Effector CD8-positive, alpha-beta T cell (primary cell): Measurements from ENCODE around the gene HSPB1.
"Not testable (repeated sequence)": the region's sequence is repeated elsewhere in the genome, so short reads cannot be mapped to it uniquely, and the experiment has no call there.

Experiments
- DNase-seq: peaks from one replicate; lab custom pipeline; 2025; lab: John Stamatoyannopoulos, UW

HSPB1 gene

GRCh38 chr7:76333511-76334101 is 31.1 kb downstream of the HSPB1 start:
- DNase-seq = no peak

- DNase-seq = no peak
Measured at GRCh38 chr7:76334320-76334967, 32.0 kb downstream of the HSPB1 start.

GRCh38 chr7:76335417-76335816 is 32.9 kb downstream of the HSPB1 start:
- not testable (repeated sequence) for DNase-seq

DNA sequence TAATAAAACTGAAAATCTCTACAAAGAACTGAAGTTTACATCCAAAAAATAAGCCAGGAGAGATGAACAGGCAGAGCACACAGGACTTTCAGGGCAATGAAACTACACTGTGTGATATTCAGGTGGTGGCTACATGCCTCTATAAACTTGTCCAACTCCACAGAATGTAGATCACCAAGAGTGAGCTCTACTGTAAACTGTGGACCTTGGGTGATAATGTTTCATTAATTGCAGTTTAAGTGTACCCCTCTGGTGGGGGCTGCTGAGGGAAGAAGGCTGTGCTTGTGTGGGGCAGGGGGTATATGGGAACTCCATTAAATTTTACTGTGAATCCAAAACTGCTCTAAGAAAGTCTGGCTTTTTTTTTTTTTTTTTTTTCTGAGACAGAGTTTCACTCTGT is 33.6 kb downstream of the HSPB1 start:
- no peak for DNase-seq

DNA sequence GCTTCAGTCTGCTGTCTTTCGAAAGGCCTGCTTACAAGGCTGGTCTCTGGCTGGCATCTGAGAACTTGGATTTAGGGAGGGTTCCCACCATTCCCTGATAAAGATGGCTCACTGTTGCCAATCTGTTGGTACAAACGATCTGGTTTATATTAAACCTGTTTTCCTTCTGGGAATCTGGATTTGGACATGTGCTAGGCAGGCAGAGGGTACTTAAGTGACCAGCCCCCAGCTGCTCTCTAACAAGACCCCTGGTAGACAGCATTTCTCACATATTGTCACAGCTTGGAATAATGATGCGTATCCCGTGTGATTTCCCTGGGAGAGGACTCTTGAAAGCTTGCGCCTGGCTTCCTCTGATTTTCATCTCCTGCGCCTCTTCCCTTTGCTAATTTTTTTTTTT is 34.7 kb downstream of the HSPB1 start:
- DNase-seq = no peak

- no peak for DNase-seq
Measured at GRCh38 chr7:76338298-76339084, 36.0 kb downstream of the HSPB1 start.

DNA sequence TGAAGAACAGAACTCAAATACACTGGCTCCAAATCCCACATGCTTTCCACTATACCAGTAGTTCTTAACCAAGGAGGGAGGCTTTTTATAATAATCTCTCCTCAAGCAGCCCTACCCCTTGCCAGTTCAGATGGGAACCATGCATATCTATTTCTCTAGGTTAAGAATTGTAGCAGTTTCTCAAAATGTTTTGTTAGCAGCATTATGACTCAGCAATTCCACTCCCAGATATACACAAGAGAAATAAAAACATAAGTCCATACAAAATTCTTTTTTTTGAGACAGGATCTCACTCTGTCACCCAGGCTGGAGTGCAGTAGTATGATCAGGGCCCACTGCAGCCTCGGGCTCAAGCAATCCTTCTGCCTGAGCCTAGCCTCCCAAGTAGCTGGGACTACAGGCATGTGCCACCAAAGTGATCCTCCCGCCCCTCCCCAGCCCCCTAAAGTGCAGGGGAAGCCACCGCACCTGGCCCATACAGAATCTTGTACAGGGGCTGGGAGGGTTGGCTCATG is 38.2 kb downstream of the HSPB1 start:
- no peak for DNase-seq

DNA sequence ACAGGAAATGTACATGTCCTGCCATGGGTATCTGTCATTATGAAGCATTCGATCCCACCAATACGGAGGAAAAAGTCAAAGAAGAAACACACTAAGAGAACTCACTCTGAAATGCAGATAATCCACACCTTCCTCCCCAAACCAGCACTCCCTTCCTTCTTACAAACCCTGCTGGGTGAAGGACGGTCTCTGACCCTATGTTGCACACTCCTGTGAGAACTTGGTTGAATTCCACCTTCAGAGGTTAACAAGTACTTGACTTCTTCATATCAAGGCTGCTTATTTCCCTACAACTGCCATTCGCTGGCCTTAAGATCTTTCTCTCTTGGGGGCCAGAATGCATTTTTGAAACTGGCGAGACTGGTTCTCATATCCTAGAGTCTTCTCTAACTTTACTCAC is 39.7 kb downstream of the HSPB1 start:
- no peak for DNase-seq

DNA sequence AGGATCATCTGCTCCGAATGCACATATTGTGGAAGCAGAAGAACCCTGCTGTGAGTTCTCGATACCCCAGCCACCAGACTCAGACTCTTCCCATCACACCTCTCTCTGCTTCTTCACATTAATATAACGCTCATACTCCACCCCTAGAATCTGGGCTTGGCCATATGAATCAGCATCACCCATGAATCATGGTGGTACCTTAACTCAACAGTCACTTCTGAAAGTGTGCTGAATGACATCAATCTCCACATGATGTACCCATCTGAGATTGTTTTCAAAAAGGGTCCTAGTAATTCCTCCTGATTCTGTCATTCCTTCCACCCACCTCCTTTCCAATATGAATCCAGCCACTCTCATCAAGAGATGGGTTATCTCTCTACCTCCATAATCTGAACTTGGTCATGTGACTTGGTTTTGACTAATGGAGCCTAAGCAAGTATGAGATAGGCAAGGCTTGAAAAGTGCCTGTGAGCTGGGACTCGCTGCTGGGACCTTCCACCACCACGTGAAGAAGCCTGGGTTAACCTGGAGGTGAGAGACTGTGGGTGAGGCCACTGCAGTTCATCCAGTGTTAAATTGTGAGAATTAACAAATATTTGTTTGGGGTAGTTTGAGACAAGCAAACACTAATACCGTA is 40.9 kb downstream of the HSPB1 start:
- no peak for DNase-seq

DNA sequence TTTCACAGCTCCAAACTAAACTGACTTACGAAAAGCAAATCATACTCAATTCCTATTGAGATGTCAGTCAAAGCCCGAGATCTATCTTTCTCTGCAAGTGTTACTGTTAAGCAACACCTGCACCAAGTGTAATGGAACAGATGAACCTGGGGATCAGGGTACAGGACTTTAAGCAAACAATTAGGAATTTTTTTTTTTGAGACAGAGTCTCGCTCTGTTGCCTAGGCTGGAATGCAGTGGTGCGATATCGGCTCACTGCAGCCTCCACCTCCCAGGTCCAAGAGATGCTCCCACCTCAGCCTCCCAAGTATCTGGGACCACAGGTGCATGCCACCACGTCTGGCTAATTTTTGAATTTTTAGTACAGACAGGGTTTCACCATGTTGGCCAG is 41.5 kb downstream of the HSPB1 start:
- no peak for DNase-seq

- DNase-seq = no peak
Measured at GRCh38 chr7:76346097-76346496, 43.6 kb downstream of the HSPB1 start.

- no peak for DNase-seq
Measured at GRCh38 chr7:76346778-76347177, 44.3 kb downstream of the HSPB1 start.

GRCh38 chr7:76347710-76348109 is 45.2 kb downstream of the HSPB1 start:
- DNase-seq = no peak

GRCh38 chr7:76349313-76349885 is 46.9 kb downstream of the HSPB1 start:
- no peak for DNase-seq

- no peak for DNase-seq
Measured at GRCh38 chr7:76351372-76351771, 48.9 kb downstream of the HSPB1 start.

GRCh38 chr7:76352193-76352592 is 49.7 kb downstream of the HSPB1 start:
- DNase-seq = no peak

DNA sequence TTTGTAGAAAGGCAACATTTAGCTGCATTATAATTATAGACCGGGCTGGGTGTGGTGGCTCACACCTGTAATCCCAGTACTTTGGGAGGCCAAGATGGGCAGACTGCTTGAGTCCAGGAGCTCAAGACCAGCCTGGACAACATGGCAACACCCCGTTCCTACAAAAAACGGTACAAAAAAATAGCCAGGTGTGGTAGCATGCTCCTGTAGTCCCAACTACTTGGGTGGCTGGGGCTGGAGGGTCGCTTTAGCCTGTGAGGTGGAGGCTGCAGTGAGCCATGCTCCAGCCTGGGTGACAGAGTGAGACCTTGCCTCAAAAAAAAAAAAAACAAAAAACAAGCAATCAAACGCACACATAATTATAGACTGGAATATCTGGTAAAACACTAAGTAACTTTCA is 51.3 kb downstream of the HSPB1 start:
- no peak for DNase-seq
